HCT116 (cell line): Measurements from ENCODE around the gene KCNK2. TPM values are rescaled to one million over a fixed set of nuclear protein-coding genes. Genes with fewer than 3 reads are reported as not detected.

ENCODE experiments used
- ATAC-seq: fragments of 200-7000 bp; cut with Tn5 transposase; 2 replicates; pipeline ENCODE4 v1.9.1; 2020; ENCODE audit warnings: mild to moderate bottlenecking, moderate library complexity
- BruUV-seq: library from RNA; stranded (reverse); fragments of 400-500 nt; replicated peaks from 2 replicates; lab custom pipeline; 2021; lab: Mats Ljungman, UMichigan
- CTCF ChIA-PET: fragments of 300-600 bp; sonication (Branson Sonifier 250); formaldehyde crosslinking; loops from one replicate; lab custom pipeline; 2021; ENCODE audit warnings: antibody characterized with exemption; lab: Charles Lee
- POLR2A ChIA-PET: fragments of 300-600, 350-600 bp; sonication (Branson Sonifier 250); formaldehyde crosslinking; loops from one replicate; lab custom pipeline; 2021; ENCODE audit warnings: antibody characterized with exemption; lab: Charles Lee
- RAD21 ChIA-PET, 2 experiments: fragments of 300-600 bp; sonication (Branson Sonifier 250); formaldehyde crosslinking; loops; one replicate each; lab custom pipeline; 2023; ENCODE audit warnings: low total read pairs in 2 of 2; ENCODE audit not compliant: uncharacterized antibody in 2 of 2, unreplicated experiment in 2 of 2, low non-redundant PET in 1 of 2; lab: Charles Lee
- DNase-seq: peaks from one replicate; pipeline ENCODE4 v3.0.0-alpha.2; 2010; ENCODE audit warnings: low read depth, low spot score
- H2AFZ ChIP-seq: fragments of 200-600 bp; shearing (Covaris generic), sonication (generic); 2 replicates; pipeline ENCODE4 v1.6.1; 2017; ENCODE audit warnings: low read depth, mixed run types, mixed read lengths, antibody characterized with exemption, low read length; ENCODE audit not compliant: poor library complexity, severe bottlenecking
- H3K27ac ChIP-seq: 2 replicates; pipeline ENCODE4 v1.5.1; 2012; ENCODE audit warnings: low read depth, low read length
- H3K27me3 ChIP-seq: fragments of 200-600 bp; sonication (generic); 2 replicates; pipeline ENCODE4 v1.6.1; 2016; ENCODE audit warnings: mixed run types, low read length, mixed read lengths; ENCODE audit not compliant: insufficient read depth
- H3K36me3 ChIP-seq, 2 experiments: fragments of 200-500 bp in 1 of 2; fragments of 200-600 bp in 1 of 2; sonication (Bioruptor generic) in 1 of 2; sonication (generic) in 1 of 2; 2 replicates each; pipeline versions ENCODE4 v1.5.1 to v1.6.1; 2014 to 2016; ENCODE audit warnings: low read length in 2 of 2, inconsistent platforms in 1 of 2, mixed read lengths in 1 of 2, mixed run types in 1 of 2; ENCODE audit not compliant: insufficient read depth in 2 of 2, control insufficient read depth in 1 of 2
- H3K4me1 ChIP-seq, 2 experiments: fragments of 200-600 bp in 1 of 2; sonication (generic) in 1 of 2; 2 replicates each; pipeline versions ENCODE4 v1.5.1 to v1.6.1; 2012 to 2017; ENCODE audit warnings: low read length in 2 of 2, inconsistent platforms in 1 of 2, mild to moderate bottlenecking in 1 of 2, mixed read lengths in 1 of 2, mixed run types in 1 of 2, moderate library complexity in 1 of 2; ENCODE audit not compliant: insufficient read depth in 2 of 2, control insufficient read depth in 1 of 2
- H3K4me2 ChIP-seq: fragments of 200-600 bp; sonication (generic); 2 replicates; pipeline ENCODE4 v1.6.1; 2017; ENCODE audit warnings: mixed run types, low read length, mixed read lengths
- H3K4me3 ChIP-seq, 2 experiments: fragments of 200-600 bp in 1 of 2; sonication (generic) in 1 of 2; replicated peaks in 1 of 2; 2 replicates each; pipeline ENCODE4 v1.5.1; 2011 to 2016; ENCODE audit warnings: low read length in 2 of 2, control low read depth in 1 of 2, low read depth in 1 of 2, mild to moderate bottlenecking in 1 of 2, mixed read lengths in 1 of 2, mixed run types in 1 of 2
- H3K79me2 ChIP-seq: fragments of 200-600 bp; sonication (generic); 2 replicates; pipeline ENCODE4 v1.6.1; 2017; ENCODE audit warnings: mild to moderate bottlenecking, mixed run types, low read length, moderate library complexity, mixed read lengths; ENCODE audit not compliant: insufficient read depth
- H3K9ac ChIP-seq: fragments of 200-600 bp; sonication (generic); 2 replicates; pipeline ENCODE4 v1.6.1; 2016; ENCODE audit warnings: low read length, mixed read lengths
- H3K9me2 ChIP-seq: fragments of 200-600 bp; sonication (generic), shearing (Covaris generic); 2 replicates; pipeline ENCODE4 v1.6.1; 2017; ENCODE audit warnings: mixed run types, mild to moderate bottlenecking, moderate library complexity; ENCODE audit not compliant: insufficient read depth
- H3K9me3 ChIP-seq, 2 experiments: fragments of 200-500 bp in 1 of 2; fragments of 200-600 bp in 1 of 2; sonication (Bioruptor generic) in 1 of 2; sonication (generic) in 1 of 2; 2 replicates each; pipeline ENCODE4 v1.6.1; 2014 to 2017; ENCODE audit warnings: low read length in 2 of 2, mixed read lengths in 2 of 2, inconsistent platforms in 1 of 2, low read depth in 1 of 2, mild to moderate bottlenecking in 1 of 2, mixed run types in 1 of 2, moderate library complexity in 1 of 2; ENCODE audit not compliant: control insufficient read depth in 1 of 2, insufficient read depth in 1 of 2
- H4K20me1 ChIP-seq: fragments of 200-600 bp; sonication (generic), shearing (Covaris generic); 2 replicates; pipeline ENCODE4 v1.6.1; 2017; ENCODE audit warnings: mixed run types, mild to moderate bottlenecking, moderate library complexity; ENCODE audit not compliant: insufficient read depth
- CBX3 ChIP-seq: IDR thresholded peaks from 2 replicates; pipeline ENCODE4 v1.6.1; 2012; ENCODE audit warnings: low read depth
- CTCF ChIP-seq, 3 experiments: fragments of 200-600 bp in 1 of 3; sonication (generic) in 1 of 3; IDR thresholded peaks in 2 of 3; conservative IDR thresholded peaks in 1 of 3; 2 replicates each; pipeline ENCODE4 v1.5.1; 2012 to 2017; ENCODE audit warnings: low read depth in 2 of 3, low read length in 2 of 3, antibody characterized with exemption in 1 of 3, borderline replicate concordance in 1 of 3, control low read depth in 1 of 3, mild to moderate bottlenecking in 1 of 3, mixed read lengths in 1 of 3, mixed run types in 1 of 3, moderate library complexity in 1 of 3; ENCODE audit not compliant: insufficient read depth in 1 of 3
- EZH2 ChIP-seq: fragments of 200-600 bp; sonication (generic); IDR thresholded peaks from 2 replicates; pipeline ENCODE4 v1.6.1; 2017; ENCODE audit warnings: antibody characterized with exemption, mixed run types
- REST ChIP-seq: IDR thresholded peaks from 2 replicates; pipeline ENCODE4 v1.6.1; 2012; ENCODE audit warnings: low read depth
- ZFX ChIP-seq: fragments of 450-650 bp; IDR thresholded peaks from 2 replicates; pipeline ENCODE4 v1.6.1; 2017
- ZNF274 ChIP-seq: fragments of 200-500 bp; sonication (Bioruptor generic); IDR thresholded peaks from 2 replicates; pipeline ENCODE4 v1.6.1; 2014; ENCODE audit warnings: mild to moderate bottlenecking, low read depth, low read length, inconsistent platforms
- intact Hi-C: fragments of 100-400 bp; cut with micrococcal nuclease; formaldehyde crosslinking; loops from 2 replicates; pipeline ENCODE4 v1.10.0; 2022
- total RNA-seq: library from RNA; stranded (reverse); gene quantifications from one replicate; pipeline ENCODE4 v1.2.1, GENCODE V29; 2021; ENCODE audit not compliant: unreplicated experiment

Gene KCNK2
- total RNA-seq, 1 experiment from 2014 or later = 0.27 TPM

GRCh38 chr1:215198021-215198420, 115.5 kb downstream of the KCNK2 start:
- Histone ChIP-seq H3K79me2 (no peaks in the 10 kb centered on the region), H3K27me3 (no peaks in the 10 kb centered on the region), H3K36me3 (no peaks in the 10 kb centered on the region), H4K20me1 (no peaks in the 10 kb centered on the region), H3K9me2 (no peaks in the 10 kb centered on the region), H3K9ac (no peak overlapping the region), H3K27ac (no peak overlapping the region), H3K9me3 (no peaks in the 10 kb centered on the region), H3K4me2 (no peak overlapping the region), H3K4me1 (no peaks in the 10 kb centered on the region), H3K4me3 (no peak overlapping the region), H2AFZ (no peak overlapping the region)
- TF ChIP-seq CBX3 (no peak), ZFX (no peak), ZNF274 (no peak), EZH2 (no peak), REST (no peak), CTCF (IDR thresholded peaks at IDR 0.05 in 2 of 3, conservative IDR thresholded peaks at IDR 0.05 in 1 of 3; ENCODE audit: borderline replicate concordance in 1 of 3, insufficient read depth in 1 of 3, low read depth in 2 of 3, low read length in 2 of 3) (no peak)
- ATAC-seq (no peak), DNase-seq (no peak)
- intact Hi-C loops = no loop called here
- no TSS peak for BruUV-seq
- ChIA-PET POLR2A (no interaction called here), CTCF (no interaction called here), RAD21 (no interaction called here)
